ENCODE data around the gene SLC25A28.

GRCh38 chr10:99631496-99631895 is 11.3 kb upstream of the SLC25A28 start:
- no peak for TF ChIP-seq CTCF (IDR thresholded peaks at IDR 0.05)
- TF ChIP-seq POLR2A (IDR thresholded peaks at IDR 0.05): no peak
